HCT116 (cell line): ENCODE measurements around the gene GRK5. TPM values are rescaled to one million over a fixed set of nuclear protein-coding genes. Genes with fewer than 3 reads are reported as not detected.

Experiments used
- ATAC-seq: fragments of 200-7000 bp; cut with Tn5 transposase; 2 replicates; pipeline ENCODE4 v1.9.1; 2020; ENCODE audit warnings: mild to moderate bottlenecking, moderate library complexity
- BruUV-seq: library from RNA; stranded (reverse); fragments of 400-500 nt; replicated peaks from 2 replicates; lab custom pipeline; 2021; lab: Mats Ljungman, UMichigan
- CTCF ChIA-PET: fragments of 300-600 bp; sonication (Branson Sonifier 250); formaldehyde crosslinking; loops from one replicate; lab custom pipeline; 2021; ENCODE audit warnings: antibody characterized with exemption; lab: Charles Lee
- POLR2A ChIA-PET: fragments of 300-600, 350-600 bp; sonication (Branson Sonifier 250); formaldehyde crosslinking; loops from one replicate; lab custom pipeline; 2021; ENCODE audit warnings: antibody characterized with exemption; lab: Charles Lee
- RAD21 ChIA-PET, 2 experiments: fragments of 300-600 bp; sonication (Branson Sonifier 250); formaldehyde crosslinking; loops; one replicate each; lab custom pipeline; 2023; ENCODE audit warnings: low total read pairs in 2 of 2; ENCODE audit not compliant: uncharacterized antibody in 2 of 2, unreplicated experiment in 2 of 2, low non-redundant PET in 1 of 2; lab: Charles Lee
- DNase-seq: peaks from one replicate; pipeline ENCODE4 v3.0.0-alpha.2; 2010; ENCODE audit warnings: low read depth, low spot score
- H2AFZ ChIP-seq: fragments of 200-600 bp; shearing (Covaris generic), sonication (generic); 2 replicates; pipeline ENCODE4 v1.6.1; 2017; ENCODE audit warnings: low read depth, mixed run types, mixed read lengths, antibody characterized with exemption, low read length; ENCODE audit not compliant: poor library complexity, severe bottlenecking
- H3K27ac ChIP-seq: 2 replicates; pipeline ENCODE4 v1.5.1; 2012; ENCODE audit warnings: low read depth, low read length
- H3K27me3 ChIP-seq: fragments of 200-600 bp; sonication (generic); 2 replicates; pipeline ENCODE4 v1.6.1; 2016; ENCODE audit warnings: mixed run types, low read length, mixed read lengths; ENCODE audit not compliant: insufficient read depth
- H3K36me3 ChIP-seq, 2 experiments: fragments of 200-500 bp in 1 of 2; fragments of 200-600 bp in 1 of 2; sonication (Bioruptor generic) in 1 of 2; sonication (generic) in 1 of 2; 2 replicates each; pipeline versions ENCODE4 v1.5.1 to v1.6.1; 2014 to 2016; ENCODE audit warnings: low read length in 2 of 2, inconsistent platforms in 1 of 2, mixed read lengths in 1 of 2, mixed run types in 1 of 2; ENCODE audit not compliant: insufficient read depth in 2 of 2, control insufficient read depth in 1 of 2
- H3K4me1 ChIP-seq, 2 experiments: fragments of 200-600 bp in 1 of 2; sonication (generic) in 1 of 2; 2 replicates each; pipeline versions ENCODE4 v1.5.1 to v1.6.1; 2012 to 2017; ENCODE audit warnings: low read length in 2 of 2, inconsistent platforms in 1 of 2, mild to moderate bottlenecking in 1 of 2, mixed read lengths in 1 of 2, mixed run types in 1 of 2, moderate library complexity in 1 of 2; ENCODE audit not compliant: insufficient read depth in 2 of 2, control insufficient read depth in 1 of 2
- H3K4me2 ChIP-seq: fragments of 200-600 bp; sonication (generic); 2 replicates; pipeline ENCODE4 v1.6.1; 2017; ENCODE audit warnings: mixed run types, low read length, mixed read lengths
- H3K4me3 ChIP-seq, 2 experiments: fragments of 200-600 bp in 1 of 2; sonication (generic) in 1 of 2; replicated peaks in 1 of 2; 2 replicates each; pipeline ENCODE4 v1.5.1; 2011 to 2016; ENCODE audit warnings: low read length in 2 of 2, control low read depth in 1 of 2, low read depth in 1 of 2, mild to moderate bottlenecking in 1 of 2, mixed read lengths in 1 of 2, mixed run types in 1 of 2
- H3K79me2 ChIP-seq: fragments of 200-600 bp; sonication (generic); 2 replicates; pipeline ENCODE4 v1.6.1; 2017; ENCODE audit warnings: mild to moderate bottlenecking, mixed run types, low read length, moderate library complexity, mixed read lengths; ENCODE audit not compliant: insufficient read depth
- H3K9ac ChIP-seq: fragments of 200-600 bp; sonication (generic); 2 replicates; pipeline ENCODE4 v1.6.1; 2016; ENCODE audit warnings: low read length, mixed read lengths
- H3K9me2 ChIP-seq: fragments of 200-600 bp; sonication (generic), shearing (Covaris generic); 2 replicates; pipeline ENCODE4 v1.6.1; 2017; ENCODE audit warnings: mixed run types, mild to moderate bottlenecking, moderate library complexity; ENCODE audit not compliant: insufficient read depth
- H3K9me3 ChIP-seq, 2 experiments: fragments of 200-500 bp in 1 of 2; fragments of 200-600 bp in 1 of 2; sonication (Bioruptor generic) in 1 of 2; sonication (generic) in 1 of 2; 2 replicates each; pipeline ENCODE4 v1.6.1; 2014 to 2017; ENCODE audit warnings: low read length in 2 of 2, mixed read lengths in 2 of 2, inconsistent platforms in 1 of 2, low read depth in 1 of 2, mild to moderate bottlenecking in 1 of 2, mixed run types in 1 of 2, moderate library complexity in 1 of 2; ENCODE audit not compliant: control insufficient read depth in 1 of 2, insufficient read depth in 1 of 2
- H4K20me1 ChIP-seq: fragments of 200-600 bp; sonication (generic), shearing (Covaris generic); 2 replicates; pipeline ENCODE4 v1.6.1; 2017; ENCODE audit warnings: mixed run types, mild to moderate bottlenecking, moderate library complexity; ENCODE audit not compliant: insufficient read depth
- REST ChIP-seq: IDR thresholded peaks from 2 replicates; pipeline ENCODE4 v1.6.1; 2012; ENCODE audit warnings: low read depth
- YY1 ChIP-seq: IDR thresholded peaks from 2 replicates; pipeline ENCODE4 v1.6.1; 2011; ENCODE audit warnings: low read length, low read depth, moderate library complexity, mild to moderate bottlenecking; ENCODE audit not compliant: insufficient replicate concordance; ENCODE audit errors: extremely low read depth
- ZBTB33 ChIP-seq: IDR thresholded peaks from 2 replicates; pipeline ENCODE4 v1.6.1; 2011; ENCODE audit warnings: mild to moderate bottlenecking, low read length, moderate library complexity; ENCODE audit not compliant: insufficient replicate concordance; ENCODE audit errors: extremely low read depth
- intact Hi-C: fragments of 100-400 bp; cut with micrococcal nuclease; formaldehyde crosslinking; loops from 2 replicates; pipeline ENCODE4 v1.10.0; 2022
- total RNA-seq: library from RNA; stranded (reverse); gene quantifications from one replicate; pipeline ENCODE4 v1.2.1, GENCODE V29; 2021; ENCODE audit not compliant: unreplicated experiment

GRK5 gene
- total RNA-seq, 1 experiment from 2014 or later: 7.3 TPM

GRCh38 chr10:119343011-119343601, 135.7 kb downstream of the GRK5 start:
- H3K27ac ChIP-seq: no peak overlapping the region
- no peak overlapping the region for H2AFZ ChIP-seq
- POLR2A ChIA-PET: no interaction called here
- H3K9me2 ChIP-seq: no peaks in the 10 kb centered on the region
- H3K36me3 ChIP-seq: no peaks in the 10 kb centered on the region
- H3K27me3 ChIP-seq: no peaks in the 10 kb centered on the region
- ATAC-seq: no peak
- no peaks in the 10 kb centered on the region for H4K20me1 ChIP-seq
- intact Hi-C loops: no loop called here
- H3K4me3 ChIP-seq: no peak overlapping the region
- RAD21 ChIA-PET: no interaction called here
- no peaks in the 10 kb centered on the region for H3K9me3 ChIP-seq
- H3K4me1 ChIP-seq: peaks cover 6 to 18% of the 10 kb centered on the region in 2 experiments; a peak in 3 of 4 replicates
- no peak overlapping the region for H3K4me2 ChIP-seq
- H3K9ac ChIP-seq: no peak overlapping the region
- CTCF ChIA-PET: no interaction called here
- no peak for DNase-seq
- no TSS peak for BruUV-seq
- no peaks in the 10 kb centered on the region for H3K79me2 ChIP-seq
- TF ChIP-seq REST (no peak), ZBTB33 (no peak), YY1 (no peak)
